GM12878 (cell line): Measurements from ENCODE around the gene MEGF11. TPM values are rescaled to one million over a fixed set of nuclear protein-coding genes. Genes with fewer than 3 reads are reported as not detected.

Experiments
- ATAC-seq: fragments of 200-7000 bp; cut with Tn5 transposase; 3 replicates; pipeline ENCODE4 v1.9.1; 2020; ENCODE audit warnings: mild to moderate bottlenecking, moderate library complexity
- BruUV-seq: library from RNA; stranded (reverse); fragments of 400-500 nt; replicated peaks from 2 replicates; lab custom pipeline; 2021; lab: Mats Ljungman, UMichigan
- CTCF ChIA-PET: fragments of 300-600 bp; sonication (Branson Sonifier 250); formaldehyde crosslinking; extraction: SDS; loops from one replicate; lab custom pipeline; 2021; ENCODE audit warnings: inconsistent platforms; lab: Yijun Ruan, JAX
- POLR2A ChIA-PET: fragments of 350-600 bp; formaldehyde crosslinking; extraction: SDS; loops from one replicate; lab custom pipeline; 2021; ENCODE audit warnings: inconsistent platforms; lab: Charles Lee
- RAD21 ChIA-PET: fragments of 300-600 bp; sonication (Branson Sonifier 250); formaldehyde crosslinking; loops from one replicate; lab custom pipeline; 2023; ENCODE audit warnings: antibody characterized with exemption; ENCODE audit not compliant: unreplicated experiment; lab: Charles Lee
- SMC1A ChIA-PET: fragments of 300-600 bp; sonication (Branson Sonifier 250); formaldehyde crosslinking; loops from one replicate; lab custom pipeline; 2023; ENCODE audit not compliant: unreplicated experiment, uncharacterized antibody; lab: Charles Lee
- DNase-seq: peaks from one replicate; pipeline ENCODE4 v3.0.0-alpha.2; 2011; ENCODE audit warnings: low read depth, low spot score
- FAIRE-seq: peaks from 3 replicates; lab custom pipeline; 2011; peaks lifted over from hg19 to GRCh38; lab: Jason Lieb, UNC
- H2AFZ ChIP-seq: 2 replicates; pipeline ENCODE4 v1.6.0; 2011; ENCODE audit warnings: low read depth, low read length, control low read depth; ENCODE audit not compliant: control insufficient read depth
- H3K27ac ChIP-seq: 2 replicates; pipeline ENCODE4 v1.5.1; 2011; ENCODE audit warnings: control low read depth; ENCODE audit not compliant: control insufficient read depth, insufficient read depth
- H3K27me3 ChIP-seq, 2 experiments: replicated peaks in 1 of 2; 2 replicates each; pipeline versions ENCODE4 v1.6.0 to v1.6.1; 2011; ENCODE audit warnings: low read length in 1 of 2; ENCODE audit not compliant: control insufficient read depth in 2 of 2, insufficient read depth in 2 of 2
- H3K36me3 ChIP-seq, 2 experiments: 2 replicates each; pipeline ENCODE4 v1.5.1; 2011; ENCODE audit warnings: low read length in 1 of 2; ENCODE audit not compliant: control insufficient read depth in 2 of 2, insufficient read depth in 2 of 2
- H3K4me1 ChIP-seq: 2 replicates; pipeline ENCODE4 v1.6.1; 2011; ENCODE audit warnings: mild to moderate bottlenecking, low read length, moderate library complexity, mixed read lengths; ENCODE audit not compliant: control insufficient read depth, insufficient read depth
- H3K4me2 ChIP-seq: 2 replicates; pipeline ENCODE4 v1.6.0; 2011; ENCODE audit warnings: control low read depth; ENCODE audit not compliant: control insufficient read depth, insufficient read depth
- H3K4me3 ChIP-seq: fragments of 200-600 bp; sonication (generic); 2 replicates; pipeline ENCODE4 v1.5.1; 2016
- H3K79me2 ChIP-seq: 2 replicates; pipeline ENCODE4 v1.6.0; 2011; ENCODE audit warnings: low read length; ENCODE audit not compliant: control insufficient read depth, insufficient read depth
- H3K9ac ChIP-seq: 2 replicates; pipeline ENCODE4 v1.8.0; 2011; ENCODE audit warnings: low read length, control low read depth, mixed read lengths; ENCODE audit not compliant: control insufficient read depth, insufficient read depth
- H3K9me3 ChIP-seq: replicated peaks from 3 replicates; pipeline ENCODE4 v1.5.1; 2011; ENCODE audit warnings: mild to moderate bottlenecking, low read length; ENCODE audit not compliant: control insufficient read depth, insufficient read depth
- H4K20me1 ChIP-seq: 2 replicates; pipeline ENCODE4 v1.6.0; 2011; ENCODE audit not compliant: control insufficient read depth, insufficient read depth
- BHLHE40 ChIP-seq, 2 experiments: fragments of 450-650 bp in 1 of 2; IDR thresholded peaks; 2 replicates each; pipeline ENCODE4 v1.6.1; 2011 to 2017; ENCODE audit warnings: low read depth in 2 of 2, borderline replicate concordance in 1 of 2, improper control_type of control experiment in 1 of 2, low read length in 1 of 2, mild to moderate bottlenecking in 1 of 2
- BMI1 ChIP-seq: fragments of 450-650 bp; IDR thresholded peaks from 2 replicates; pipeline ENCODE4 v1.6.1; 2016; ENCODE audit warnings: mild to moderate bottlenecking, moderate library complexity, borderline replicate concordance
- CBFB ChIP-seq: IDR thresholded peaks from 2 replicates; pipeline ENCODE4 v1.6.1; 2016; ENCODE audit warnings: antibody characterized with exemption, low read depth
- CHD4 ChIP-seq: fragments of 200-600 bp; sonication (generic); IDR thresholded peaks from 2 replicates; pipeline ENCODE4 v1.6.1; 2016; ENCODE audit warnings: mild to moderate bottlenecking
- CUX1 ChIP-seq: IDR thresholded peaks from 2 replicates; pipeline ENCODE4 v1.6.1; 2012; ENCODE audit warnings: improper control_type of control experiment, low read depth, low read length; ENCODE audit not compliant: insufficient replicate concordance
- HSF1 ChIP-seq: fragments of 150-350 bp; IDR thresholded peaks from 2 replicates; pipeline ENCODE4 v1.6.1; 2014; ENCODE audit warnings: mild to moderate bottlenecking, low read depth, low read length
- NKRF ChIP-seq: fragments of 450-650 bp; conservative IDR thresholded peaks from 2 replicates; pipeline ENCODE4 v1.6.1; 2017; ENCODE audit warnings: mild to moderate bottlenecking, moderate library complexity
- POLR2AphosphoS2 ChIP-seq: IDR thresholded peaks from 2 replicates; pipeline ENCODE4 v1.6.1; 2011; ENCODE audit warnings: low read depth, mild to moderate bottlenecking, low read length, improper control_type of control experiment, moderate library complexity
- RFX5 ChIP-seq: IDR thresholded peaks from 2 replicates; pipeline ENCODE4 v1.6.1; 2011; ENCODE audit warnings: low read depth, low read length, improper control_type of control experiment
- SMC3 ChIP-seq: IDR thresholded peaks from 2 replicates; pipeline ENCODE4 v1.6.1; 2011; ENCODE audit warnings: low read length, improper control_type of control experiment, borderline replicate concordance
- SUPT20H ChIP-seq: IDR thresholded peaks from 2 replicates; pipeline ENCODE4 v1.6.1; 2011; ENCODE audit warnings: low read depth, mild to moderate bottlenecking, low read length, moderate library complexity, borderline replicate concordance; ENCODE audit not compliant: control insufficient read depth
- TCF7 ChIP-seq: IDR thresholded peaks from 2 replicates; pipeline ENCODE4 v1.6.1; 2014; ENCODE audit warnings: antibody characterized with exemption, borderline replicate concordance
- ZNF217 ChIP-seq: fragments of 450-650 bp; IDR thresholded peaks from 2 replicates; pipeline ENCODE4 v1.6.1; 2017; ENCODE audit warnings: antibody characterized with exemption, mild to moderate bottlenecking
- WGBS: methylation state at CpG from one replicate; pipeline ENCODE4 v1.1.6; 2016; ENCODE audit warnings: low lambda C conversion rate; ENCODE audit not compliant: insufficient replicate concordance, insufficient coverage; ENCODE audit errors: missing lambda C conversion rate; 5-methylcytosine and 5-hydroxymethylcytosine counted together
- in situ Hi-C: fragments of 300-500 bp; cut with MboI; formaldehyde crosslinking; loops from 9 replicates; pipeline ENCODE4 v1.14.3; 2018; ENCODE audit warnings: mixed read lengths
- intact Hi-C: fragments of 100-400 bp; cut with micrococcal nuclease; formaldehyde crosslinking; loops from one replicate; pipeline ENCODE4 v1.14.2; 2022; ENCODE audit not compliant: unreplicated experiment
- polyA plus RNA-seq, 11 experiments: library from polyadenylated mRNA; depleted of rRNA in 4 of 11; unstranded in 6 of 11; stranded (reverse) in 5 of 11; fragments of >200 nt; fragmentation: Nextera tagmentation in 4 of 11; fragmentation: Illumina TruSeq in 1 of 11; extraction: Ambion mirVana in 4 of 11; extraction: Trizol in 1 of 11; gene quantifications; 1 replicate in 1 of 11; 2 replicates in 10 of 11; pipeline versions ENCODE4 v1.2.1 to v1.2.3, GENCODE V29; 2011 to 2016; ENCODE audit warnings: inconsistent platforms in 2 of 11, missing spikeins in 2 of 11, low read depth in 1 of 11
- total RNA-seq, 4 experiments: library from RNA; depleted of rRNA in 3 of 4; stranded (reverse); fragments of >200 nt in 3 of 4; fragmentation: Illumina TruSeq in 1 of 4; extraction: Trizol in 1 of 4; gene quantifications; 2 replicates each; pipeline versions ENCODE4 v1.2.1 to v1.2.3, GENCODE V29; 2013 to 2021

MEGF11 gene
- total and polyA plus RNA-seq, 10 of the 15 experiments (the other 5 are each of a cell fraction or from before 2014, with no cell fraction given) = 0.03 to 1.7 (median 0.49) TPM

- BruUV-seq = no TSS peak
- SMC1A ChIA-PET = no interaction called here
- Histone ChIP-seq H3K27me3 (no peaks in the 10 kb centered on the region), H3K36me3 (no peaks in the 10 kb centered on the region), H3K9ac (no peak overlapping the region), H4K20me1 (no peaks in the 10 kb centered on the region), H3K79me2 (no peaks in the 10 kb centered on the region), H2AFZ (no peak overlapping the region), H3K27ac (no peak overlapping the region), H3K4me2 (no peak overlapping the region), H3K4me3 (no peak overlapping the region), H3K4me1 (no peaks in the 10 kb centered on the region), H3K9me3 (no peaks in the 10 kb centered on the region)
- RAD21 ChIA-PET = no interaction called here
- FAIRE-seq = no peak
- in situ Hi-C loops = no loop called here
- no peak for DNase-seq
- intact Hi-C loops = no loop called here
- 20% methylated on average over 5 of the region's 5 CpGs for WGBS
- CTCF ChIA-PET = no interaction called here
- POLR2A ChIA-PET = no interaction called here
- no peak for ATAC-seq
- TF ChIP-seq ZNF217 (no peak), BMI1 (no peak), CBFB (no peak), CHD4 (no peak), NKRF (no peak), HSF1 (no peak), SMC3 (no peak), SUPT20H (no peak), POLR2AphosphoS2 (no peak), CUX1 (no peak), RFX5 (no peak), BHLHE40 (IDR thresholded peaks at IDR 0.05; ENCODE audit: borderline replicate concordance in 1 of 2, low read depth in 2 of 2, low read length in 1 of 2) (no peak), TCF7 (no peak)
These were observed 203.3 kb downstream of the MEGF11 start for GRCh38 chr15:66050264-66050663.
